Measurements from ENCODE around the gene TNFRSF19.

- TF ChIP-seq, protein P1, sequence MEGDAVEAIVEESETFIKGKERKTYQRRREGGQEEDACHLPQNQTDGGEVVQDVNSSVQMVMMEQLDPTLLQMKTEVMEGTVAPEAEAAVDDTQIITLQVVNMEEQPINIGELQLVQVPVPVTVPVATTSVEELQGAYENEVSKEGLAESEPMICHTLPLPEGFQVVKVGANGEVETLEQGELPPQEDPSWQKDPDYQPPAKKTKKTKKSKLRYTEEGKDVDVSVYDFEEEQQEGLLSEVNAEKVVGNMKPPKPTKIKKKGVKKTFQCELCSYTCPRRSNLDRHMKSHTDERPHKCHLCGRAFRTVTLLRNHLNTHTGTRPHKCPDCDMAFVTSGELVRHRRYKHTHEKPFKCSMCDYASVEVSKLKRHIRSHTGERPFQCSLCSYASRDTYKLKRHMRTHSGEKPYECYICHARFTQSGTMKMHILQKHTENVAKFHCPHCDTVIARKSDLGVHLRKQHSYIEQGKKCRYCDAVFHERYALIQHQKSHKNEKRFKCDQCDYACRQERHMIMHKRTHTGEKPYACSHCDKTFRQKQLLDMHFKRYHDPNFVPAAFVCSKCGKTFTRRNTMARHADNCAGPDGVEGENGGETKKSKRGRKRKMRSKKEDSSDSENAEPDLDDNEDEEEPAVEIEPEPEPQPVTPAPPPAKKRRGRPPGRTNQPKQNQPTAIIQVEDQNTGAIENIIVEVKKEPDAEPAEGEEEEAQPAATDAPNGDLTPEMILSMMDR (IDR thresholded peaks at IDR 0.05), result no peak
- TF ChIP-seq POLR2A (IDR thresholded peaks at IDR 0.05) (no peak), POLR2AphosphoS5 (IDR thresholded peaks at IDR 0.05) (no peak)
These were observed 30.3 kb downstream of the TNFRSF19 start for GRCh38 chr13:23600534-23600933.
